ENCODE measurements around the gene PRKCH. TPM values are rescaled to one million over a fixed set of nuclear protein-coding genes. Genes with fewer than 3 reads are reported as not detected.

Gene PRKCH
- polyA plus RNA-seq, 3 donors: 3.6 to 6.2 (median 5.4) TPM

DNA sequence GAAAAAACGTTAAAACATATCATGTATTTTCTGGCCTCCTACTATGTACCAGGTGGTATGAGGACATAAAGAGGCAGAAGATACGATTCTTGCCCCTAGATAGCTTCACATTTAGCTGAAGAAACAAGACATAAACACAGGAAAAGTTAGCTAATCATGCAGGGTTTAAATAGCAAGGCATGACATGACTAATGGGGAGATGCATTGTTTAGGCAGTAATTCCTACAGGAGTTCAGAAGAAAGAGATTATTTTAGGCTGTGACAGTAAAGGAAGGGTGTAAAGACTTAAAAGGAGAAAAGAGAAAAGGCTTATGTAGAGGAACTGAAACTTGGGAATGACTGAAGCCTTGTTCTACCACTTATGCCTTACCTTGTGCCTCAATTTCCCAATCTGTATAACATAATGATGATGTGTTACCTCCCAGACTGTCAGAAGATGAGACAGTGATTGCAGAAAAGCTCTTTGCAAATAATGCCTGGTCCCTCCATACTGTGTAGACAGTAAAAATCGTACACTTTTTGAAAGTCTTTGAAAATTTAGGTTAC lies 44.4 kb downstream of the PRKCH start:
- no peak for DNase-seq
- Histone ChIP-seq H3K4me3 (replicated peaks in 1 of 3; ENCODE audit: low read depth in 2 of 3, low read length in 3 of 3) (no peak overlapping the region), H4K20me1 (ENCODE audit: insufficient read depth, low read length) (no peaks in the 10 kb centered on the region), H3K4me1 (ENCODE audit: control insufficient read depth in 1 of 2, insufficient read depth in 2 of 2, low read length in 2 of 2) (peaks cover 25 to 38% of the 10 kb centered on the region in 2 donors), H3K4me2 (replicated peaks; ENCODE audit: extremely low read depth, low read length, poor library complexity, severe bottlenecking) (no peak overlapping the region), H3K9ac (ENCODE audit: insufficient read depth, low read length, poor library complexity, severe bottlenecking) (no peak overlapping the region), H3K79me2 (ENCODE audit: insufficient read depth, low read length) (peaks cover 6% of the 10 kb centered on the region), H3K36me3 (replicated peaks in 1 of 2; ENCODE audit: control insufficient read depth in 1 of 2, insufficient read depth in 2 of 2, low read length in 2 of 2) (no peaks in the 10 kb centered on the region), H3K27me3 (ENCODE audit: control insufficient read depth in 2 of 2, insufficient read depth in 2 of 2, low read length in 2 of 2) (no peaks in the 10 kb centered on the region), H3K27ac (ENCODE audit: low read depth in 1 of 2, low read length in 2 of 2) (no peak overlapping the region), H2AFZ (ENCODE audit: insufficient read depth, low read depth, low read length, poor library complexity, severe bottlenecking) (no peak overlapping the region), H3K9me3 (replicated peaks in 1 of 2; ENCODE audit: control insufficient read depth in 1 of 2, insufficient read depth in 1 of 2, low read length in 2 of 2) (no peaks in the 10 kb centered on the region)
- H3K27ac Mint-ChIP-seq: no peak overlapping the region
- intact Hi-C loops (cut with micrococcal nuclease): no loop called here
- peaks cover 35% of the 10 kb centered on the region for H3K4me1 Mint-ChIP-seq
- H3K36me3 Mint-ChIP-seq: peaks cover 0 to 4% of the 10 kb centered on the region in 2 donors
- H3K4me3 Mint-ChIP-seq: no peak overlapping the region
- no peaks in the 10 kb centered on the region for H3K9me3 Mint-ChIP-seq
- 100% methylated on average over 1 of the region's 3 CpGs for WGBS (ENCODE audit: insufficient coverage)
- TF ChIP-seq, protein P1, sequence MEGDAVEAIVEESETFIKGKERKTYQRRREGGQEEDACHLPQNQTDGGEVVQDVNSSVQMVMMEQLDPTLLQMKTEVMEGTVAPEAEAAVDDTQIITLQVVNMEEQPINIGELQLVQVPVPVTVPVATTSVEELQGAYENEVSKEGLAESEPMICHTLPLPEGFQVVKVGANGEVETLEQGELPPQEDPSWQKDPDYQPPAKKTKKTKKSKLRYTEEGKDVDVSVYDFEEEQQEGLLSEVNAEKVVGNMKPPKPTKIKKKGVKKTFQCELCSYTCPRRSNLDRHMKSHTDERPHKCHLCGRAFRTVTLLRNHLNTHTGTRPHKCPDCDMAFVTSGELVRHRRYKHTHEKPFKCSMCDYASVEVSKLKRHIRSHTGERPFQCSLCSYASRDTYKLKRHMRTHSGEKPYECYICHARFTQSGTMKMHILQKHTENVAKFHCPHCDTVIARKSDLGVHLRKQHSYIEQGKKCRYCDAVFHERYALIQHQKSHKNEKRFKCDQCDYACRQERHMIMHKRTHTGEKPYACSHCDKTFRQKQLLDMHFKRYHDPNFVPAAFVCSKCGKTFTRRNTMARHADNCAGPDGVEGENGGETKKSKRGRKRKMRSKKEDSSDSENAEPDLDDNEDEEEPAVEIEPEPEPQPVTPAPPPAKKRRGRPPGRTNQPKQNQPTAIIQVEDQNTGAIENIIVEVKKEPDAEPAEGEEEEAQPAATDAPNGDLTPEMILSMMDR (IDR thresholded peaks at IDR 0.05): no peak
- no peaks in the 10 kb centered on the region for H3K27me3 Mint-ChIP-seq (ENCODE audit: low read depth in 3 of 3)

DNA sequence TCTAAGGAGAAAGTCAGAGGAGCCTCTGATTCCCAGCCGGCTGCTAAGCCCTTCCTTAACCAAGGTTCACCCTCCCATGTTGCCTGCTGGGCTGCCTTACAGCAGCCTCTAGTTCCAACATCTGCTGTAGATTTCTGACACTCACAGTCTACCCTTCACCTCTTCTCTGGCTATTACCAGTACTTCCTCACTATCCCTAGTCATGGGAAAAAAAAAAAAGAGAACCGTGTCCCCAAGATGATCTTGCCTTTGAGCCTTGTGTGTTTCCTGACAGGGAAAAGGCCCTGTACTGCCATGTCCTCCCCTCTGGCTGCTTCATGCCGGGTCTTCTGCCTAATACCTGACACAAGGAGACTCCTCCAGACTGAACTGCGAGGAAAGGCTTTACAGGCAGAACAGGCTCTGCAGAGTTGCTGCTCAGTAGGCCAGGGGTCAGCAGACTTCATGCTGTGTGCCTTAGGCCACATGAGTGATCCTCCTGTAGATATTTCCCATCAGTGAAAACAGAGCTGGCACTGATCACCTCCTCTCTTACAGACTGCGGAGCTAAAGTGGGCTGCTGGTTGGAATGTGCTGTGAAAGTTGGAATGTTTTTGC lies 46.8 kb downstream of the PRKCH start:
- H3K4me1 Mint-ChIP-seq: peaks cover 41% of the 10 kb centered on the region
- H3K9me3 ChIP-seq (replicated peaks in 1 of 2; ENCODE audit: control insufficient read depth in 1 of 2, insufficient read depth in 1 of 2, low read length in 2 of 2): peaks cover 0 to 1% of the 10 kb centered on the region in 2 donors
- intact Hi-C loops (cut with micrococcal nuclease): no loop called here

More for the DNA sequence above, 46.8 kb downstream of the PRKCH start:
- no peaks in the 10 kb centered on the region for H3K27me3 ChIP-seq (ENCODE audit: control insufficient read depth in 2 of 2, insufficient read depth in 2 of 2, low read length in 2 of 2)
- 97% methylated on average over 3 of the region's 5 CpGs for WGBS (ENCODE audit: insufficient coverage)
- no peaks in the 10 kb centered on the region for H3K79me2 ChIP-seq (ENCODE audit: insufficient read depth, low read length)
- Mint-ChIP-seq H3K4me3 (no peak overlapping the region), H3K27ac (peak overlapping the region in 5 of 7 donors; percentile 27 to 88 (median 67)), H3K9me3 (peaks cover 3 to 9% (median 4%) of the 10 kb centered on the region in 7 donors), H3K27me3 (ENCODE audit: low read depth in 3 of 3) (peaks cover 0 to 2% (median 0%) of the 10 kb centered on the region in 3 donors), H3K36me3 (peaks cover 3 to 4% of the 10 kb centered on the region in 2 donors)
- H3K36me3 ChIP-seq (replicated peaks in 1 of 2; ENCODE audit: control insufficient read depth in 1 of 2, insufficient read depth in 2 of 2, low read length in 2 of 2): no peaks in the 10 kb centered on the region
- H4K20me1 ChIP-seq (ENCODE audit: insufficient read depth, low read length): no peaks in the 10 kb centered on the region
- H3K4me2 ChIP-seq (replicated peaks; ENCODE audit: extremely low read depth, low read length, poor library complexity, severe bottlenecking): no peak overlapping the region
- no peak overlapping the region for H3K4me3 ChIP-seq (replicated peaks in 1 of 3; ENCODE audit: low read depth in 2 of 3, low read length in 3 of 3)
- peaks cover 25 to 38% of the 10 kb centered on the region in 2 donors for H3K4me1 ChIP-seq (ENCODE audit: control insufficient read depth in 1 of 2, insufficient read depth in 2 of 2, low read length in 2 of 2)
- H3K27ac ChIP-seq (ENCODE audit: low read depth in 1 of 2, low read length in 2 of 2): peak overlapping the region; percentile 18 to 23
- no peak for DNase-seq
- no peak overlapping the region for H2AFZ ChIP-seq (ENCODE audit: insufficient read depth, low read depth, low read length, poor library complexity, severe bottlenecking)
- no peak overlapping the region for H3K9ac ChIP-seq (ENCODE audit: insufficient read depth, low read length, poor library complexity, severe bottlenecking)
- TF ChIP-seq, protein P1 (IDR thresholded peaks at IDR 0.05): no peak

Data from CD14-positive monocyte (primary cell).